ENCODE results near the gene GFI1B.
"Not testable (repeated sequence)": the region's sequence is repeated elsewhere in the genome, so short reads cannot be mapped to it uniquely, and the experiment has no call there.

GFI1B gene

DNA sequence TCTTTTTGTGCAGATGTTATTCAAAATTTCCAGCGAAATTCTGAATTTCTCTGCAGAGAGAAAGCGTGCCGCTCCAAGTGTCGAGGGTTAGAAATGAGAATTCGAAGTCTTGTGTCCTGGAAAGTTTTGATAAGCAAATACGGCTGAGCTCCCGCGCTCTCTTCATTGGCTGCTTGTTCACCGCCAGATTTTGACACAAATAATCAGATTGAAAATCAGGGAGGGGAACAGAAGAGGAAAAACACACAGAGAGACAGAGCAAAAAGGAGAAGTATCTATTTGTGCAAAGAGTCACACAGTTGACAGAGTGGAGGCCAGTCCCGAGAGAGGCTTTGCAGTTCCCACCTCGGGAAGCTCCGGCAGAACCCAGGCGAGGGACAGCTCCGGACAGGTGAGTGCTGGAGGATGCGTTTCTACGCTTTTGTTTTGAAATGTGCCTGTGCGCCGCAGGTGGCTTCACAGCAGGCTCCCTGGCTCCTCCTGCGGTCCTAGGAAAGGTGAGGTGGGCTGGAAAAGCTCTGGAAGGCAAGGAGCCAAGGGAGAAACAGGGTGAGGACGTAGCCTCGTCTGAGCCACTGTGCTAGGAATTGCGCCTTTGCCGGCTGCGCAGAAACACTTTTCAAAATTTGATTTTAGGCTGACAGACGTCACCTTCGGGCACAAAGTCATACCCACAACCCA, at the start of gene GFI1B:
TSS of gene GFI1B (plus strand) at position 244 of the 681 bp plus-strand sequence. CDS start 7,985 bp downstream, outside the sequence.
- no peak for DNase-seq

DNA sequence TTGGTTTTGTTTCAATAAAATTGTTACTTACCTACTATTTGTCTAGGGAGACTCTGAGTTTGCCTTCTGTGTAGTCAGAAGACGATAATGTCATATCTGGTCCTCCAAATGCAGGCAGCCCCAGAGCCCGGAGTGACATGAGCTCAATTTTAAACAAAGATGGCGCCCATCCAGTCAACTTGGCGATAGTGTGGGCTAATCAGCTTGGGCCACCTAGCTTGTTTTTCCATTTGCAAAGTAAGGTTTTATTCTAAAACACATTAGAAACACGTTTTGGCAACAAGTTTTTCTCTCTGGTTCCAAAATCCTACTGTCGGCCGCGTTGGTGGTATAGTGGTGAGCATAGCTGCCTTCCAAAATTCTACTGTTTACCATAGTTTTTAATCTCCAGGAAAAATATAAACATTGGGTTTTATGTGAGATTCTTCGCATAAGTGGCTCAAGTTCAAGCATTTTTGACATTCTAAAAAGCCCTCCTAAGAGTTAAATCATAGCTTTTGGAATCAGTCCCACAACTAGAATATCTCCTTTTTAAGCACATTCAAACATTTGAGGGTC, 47.2 kb upstream of the GFI1B start:
- no peak for DNase-seq

DNA sequence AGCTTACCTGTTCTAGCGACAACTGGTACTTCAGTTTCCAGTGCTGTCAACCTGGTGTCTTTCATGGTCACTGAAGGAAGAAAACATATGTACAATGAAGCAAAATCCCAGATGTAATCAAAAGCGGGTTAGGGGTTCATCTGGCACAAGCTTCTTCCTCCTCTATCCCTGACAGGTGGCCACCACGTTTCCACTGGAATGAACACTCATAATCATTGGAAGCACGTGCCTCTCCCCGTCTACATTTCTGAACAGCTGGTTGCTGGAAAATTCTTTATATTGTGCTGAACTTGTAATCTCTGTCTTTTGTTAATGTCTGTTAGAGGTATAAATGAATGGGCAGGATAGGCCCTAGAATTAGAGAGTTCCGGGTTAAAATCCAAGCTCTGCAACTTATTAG, 43.5 kb upstream of the GFI1B start:
- no peak for DNase-seq

DNA sequence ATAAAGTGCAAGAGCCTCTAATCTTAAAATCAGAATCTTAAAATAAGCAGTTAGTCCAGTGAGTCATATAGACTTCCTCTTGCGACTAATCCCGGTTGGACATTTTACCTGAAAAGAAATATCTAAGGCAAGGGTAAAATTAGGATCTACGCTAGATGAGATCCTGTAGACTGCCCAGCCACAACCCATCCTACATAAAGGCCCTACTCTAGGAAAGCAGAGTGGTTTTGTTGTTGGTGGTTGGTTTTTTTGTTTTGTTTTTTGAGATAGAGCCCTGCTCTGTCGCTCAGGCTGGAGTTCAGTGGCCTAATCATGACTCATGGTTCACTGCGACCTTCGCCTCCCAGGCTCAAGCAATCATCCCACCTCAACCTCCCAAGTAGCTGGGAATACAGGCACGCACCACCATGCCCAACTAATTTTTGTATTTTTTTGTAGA, 41.0 kb upstream of the GFI1B start:
- DNase-seq: no peak

DNA sequence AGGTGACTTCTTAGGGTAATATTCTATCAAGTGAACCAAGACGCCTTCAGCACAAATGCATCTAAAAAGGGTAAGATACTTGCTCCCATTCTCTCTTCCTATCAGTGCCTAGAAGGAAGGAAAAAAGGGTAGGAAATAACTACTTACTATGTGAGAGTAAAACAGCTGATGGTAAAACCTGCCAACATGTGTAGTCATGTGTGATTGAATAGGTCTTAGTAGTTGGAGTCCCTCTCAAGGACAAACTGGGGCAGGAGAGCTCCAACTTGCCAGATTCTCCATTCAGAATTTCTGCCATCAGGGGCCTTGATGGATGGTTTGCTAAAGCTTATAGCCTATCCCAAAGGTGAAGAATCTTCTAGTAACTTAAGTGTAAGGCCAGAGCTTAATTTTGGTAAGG, 39.3 kb upstream of the GFI1B start:
- DNase-seq: no peak

DNA sequence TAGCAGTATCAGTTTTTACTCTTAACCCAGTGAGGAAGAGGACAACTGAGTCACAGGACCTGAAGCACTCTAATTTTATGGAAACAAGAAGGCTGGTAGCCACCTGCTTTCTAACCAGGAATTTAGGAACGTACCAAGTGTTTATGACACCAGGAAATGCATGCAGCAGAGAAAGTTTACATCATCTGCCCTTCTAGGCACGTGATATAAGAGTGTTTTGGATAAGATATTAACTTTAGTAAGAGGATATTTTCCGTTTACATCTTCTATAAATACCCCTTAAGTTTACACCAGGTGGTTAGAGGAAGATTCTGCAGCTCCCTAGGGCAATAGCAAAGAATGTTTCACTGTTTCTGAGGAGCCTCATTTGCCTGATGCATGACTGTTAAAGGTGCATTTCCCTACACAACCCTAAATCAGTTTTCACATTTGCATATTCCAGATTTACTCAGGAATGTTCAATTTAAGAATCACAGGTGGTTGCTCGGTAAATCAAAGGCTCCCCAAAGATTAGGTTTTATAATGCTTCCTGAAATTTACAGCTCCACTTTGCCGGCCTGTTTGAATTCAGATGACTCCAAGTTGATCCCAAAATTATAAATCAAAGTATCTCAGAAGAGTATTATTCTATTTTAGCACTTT, 35.8 kb upstream of the GFI1B start:
- no peak for DNase-seq

DNA sequence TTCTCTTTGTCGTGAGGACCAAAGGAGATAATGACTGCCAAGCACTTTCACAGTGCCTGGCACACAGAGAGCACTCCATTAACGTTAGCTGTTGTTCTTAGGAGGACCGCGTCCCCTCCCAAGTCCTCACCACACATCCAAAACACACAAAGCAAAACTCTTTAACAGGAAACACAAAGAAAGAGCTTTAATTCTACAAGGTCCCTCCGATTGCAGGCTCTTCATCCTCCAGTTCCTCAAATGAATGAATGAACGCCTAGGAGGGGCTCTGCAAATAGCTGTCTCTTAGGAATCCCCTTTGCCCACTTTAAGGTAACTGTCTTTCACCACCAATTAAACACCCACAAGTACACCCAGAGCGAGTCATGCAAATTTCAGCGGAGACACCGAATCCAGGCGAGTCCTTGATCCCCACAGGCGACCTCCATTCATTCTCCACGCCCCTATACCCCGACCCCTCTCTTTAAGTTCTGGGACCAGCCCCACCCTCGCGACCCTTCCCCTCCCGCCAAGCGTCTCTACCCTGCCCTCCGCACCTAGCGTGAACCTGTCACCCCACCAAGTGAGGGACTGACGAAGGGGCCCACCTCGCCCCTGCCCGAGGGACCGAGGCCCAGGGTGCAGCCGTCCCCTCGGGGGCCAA, 34.7 kb upstream of the GFI1B start:
- DNase-seq: no peak

DNA sequence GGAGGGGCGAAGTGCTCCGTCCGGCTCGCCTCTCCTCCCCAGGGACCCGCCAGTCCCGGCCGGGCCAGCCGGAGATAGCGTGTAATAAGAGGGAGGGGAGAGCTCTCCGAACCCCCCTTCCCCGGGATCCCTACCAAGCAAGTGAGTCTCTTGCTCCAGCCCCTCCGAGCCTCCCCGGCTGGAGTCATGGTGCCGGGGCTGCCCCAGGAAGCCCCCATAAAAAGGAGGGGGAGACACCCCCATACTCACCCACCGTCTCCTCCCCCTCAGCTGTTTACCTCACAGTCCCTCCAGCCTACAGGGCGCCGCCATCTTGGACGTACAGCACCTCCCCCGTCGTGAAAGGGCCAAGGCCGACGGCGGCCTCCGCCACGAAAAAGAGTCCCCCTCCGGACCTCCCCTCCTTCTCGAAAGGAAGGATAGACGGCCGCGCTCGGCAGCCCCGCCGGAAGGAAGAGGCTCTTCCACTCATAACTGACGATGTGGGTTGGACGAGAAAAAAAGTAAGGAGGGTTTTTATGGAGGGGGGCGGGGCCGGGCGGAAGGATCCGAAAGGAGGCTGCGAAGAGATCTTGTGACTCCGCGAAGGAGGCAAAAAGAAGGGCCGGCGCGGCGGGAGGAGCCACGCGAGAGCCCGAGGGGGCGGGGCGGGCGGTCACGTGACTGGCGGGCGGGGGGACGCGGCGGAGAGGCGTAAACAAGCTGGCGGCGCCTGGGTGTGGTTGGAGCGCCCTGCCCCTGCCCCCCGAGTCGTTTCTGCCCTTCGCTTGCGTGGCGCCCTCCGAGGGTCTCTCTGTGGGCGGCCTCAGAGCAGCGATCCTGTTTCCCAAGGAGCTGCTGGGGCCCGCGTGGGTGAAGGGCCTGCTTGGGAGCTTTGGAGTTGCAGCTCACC, 34.0 kb upstream of the GFI1B start, which contains the start of gene TSC1:
TSS of gene TSC1 (minus strand) at position 323 of the 892 bp plus-strand sequence. CDS start 15,744 bp downstream, outside the sequence.
- peak; percentile 97 for DNase-seq

DNA sequence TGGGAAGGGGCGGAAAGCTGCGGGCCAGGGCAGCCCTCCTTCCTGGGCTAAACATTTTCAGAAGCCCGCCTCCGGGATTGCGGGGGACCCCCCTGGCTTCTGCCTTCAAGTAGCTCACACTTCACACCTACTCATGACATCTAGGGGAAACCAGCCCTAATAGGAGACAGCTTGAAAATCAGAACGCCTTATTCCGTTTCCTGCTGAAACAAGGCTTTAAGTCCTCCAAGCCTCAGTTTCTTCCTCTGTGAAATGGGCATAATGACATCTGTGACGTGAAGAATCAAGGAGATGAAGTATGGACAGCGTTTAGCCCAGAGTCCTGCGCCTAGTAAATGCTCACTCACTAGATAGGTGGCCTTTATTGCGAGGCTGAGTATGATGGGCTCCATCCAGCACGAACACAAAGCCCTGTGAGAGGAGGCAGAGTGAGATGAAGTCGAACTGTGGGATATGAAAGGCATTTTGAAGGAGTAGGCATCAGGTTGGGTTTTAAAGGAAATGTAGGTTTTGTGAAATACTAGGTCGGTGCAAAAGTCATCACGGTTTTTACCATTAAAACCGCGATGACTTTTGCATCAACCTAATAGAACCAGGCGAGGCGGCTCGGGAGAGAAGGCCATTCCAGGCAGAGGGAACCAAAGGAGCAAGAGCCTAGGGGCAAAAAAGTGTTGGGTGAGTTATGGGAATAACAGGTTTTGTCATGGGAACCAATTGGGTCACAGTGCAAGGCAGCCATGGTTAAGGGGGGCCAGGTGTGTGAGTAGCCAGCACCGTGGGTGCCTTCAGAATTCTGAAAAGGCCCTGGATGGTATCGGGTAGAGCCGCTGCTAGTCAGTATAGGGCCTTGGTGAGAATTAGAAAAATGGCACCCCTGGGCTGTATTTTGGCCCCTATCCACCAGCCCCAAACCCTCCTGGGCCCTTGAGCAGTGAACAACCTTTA, 33.0 kb upstream of the GFI1B start:
- no peak for DNase-seq

DNA sequence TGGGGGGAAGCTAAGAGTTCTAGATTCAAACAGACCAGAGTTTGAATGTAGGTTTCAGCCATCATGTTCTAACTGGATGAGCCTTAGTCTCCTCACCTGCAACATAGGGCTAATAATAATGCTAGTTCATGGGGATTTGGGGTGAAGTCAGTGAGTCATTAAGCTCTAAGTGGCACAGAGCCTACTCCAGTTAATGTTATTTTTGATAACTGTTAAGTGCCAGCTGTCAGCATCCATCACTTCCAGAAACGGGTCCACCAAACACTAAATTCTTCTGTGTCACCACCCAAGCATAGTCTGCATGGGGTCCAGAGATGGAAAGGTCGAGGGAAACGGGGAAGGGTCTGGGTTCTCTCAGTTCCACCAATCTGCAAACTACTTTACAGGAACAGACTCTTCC, 32.3 kb upstream of the GFI1B start:
- no peak for DNase-seq

DNA sequence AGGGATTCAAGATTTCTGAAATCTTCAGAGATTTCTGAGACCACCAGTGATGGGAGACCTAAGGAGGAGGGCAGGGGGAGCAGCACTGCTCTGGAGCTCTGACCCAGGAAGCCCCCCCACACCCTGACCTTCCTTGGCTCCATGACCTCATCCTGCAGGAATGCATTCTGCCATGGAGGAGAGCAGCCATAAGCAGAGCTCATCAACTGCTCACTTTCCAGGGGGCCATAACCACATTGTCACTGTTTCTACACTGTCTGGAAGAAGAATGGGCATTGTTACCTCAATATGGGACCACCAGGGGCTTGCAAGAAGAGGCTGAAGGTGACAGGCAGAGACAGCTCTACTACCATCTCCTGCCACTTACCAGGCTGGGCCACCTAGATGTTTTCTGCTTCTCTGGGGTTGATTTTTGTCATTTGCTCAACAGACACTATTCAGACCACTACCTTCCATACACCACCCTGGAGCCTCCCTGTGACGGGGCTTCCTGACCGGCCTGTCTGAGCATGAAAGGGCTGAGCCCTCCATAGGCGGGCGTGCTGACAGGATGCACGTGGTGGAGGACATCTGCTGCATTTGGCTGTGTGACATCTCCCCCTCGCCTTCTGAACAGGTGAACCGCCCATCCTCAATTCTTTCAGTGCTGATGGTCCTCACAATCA, 31.7 kb upstream of the GFI1B start:
- no peak for DNase-seq

DNA sequence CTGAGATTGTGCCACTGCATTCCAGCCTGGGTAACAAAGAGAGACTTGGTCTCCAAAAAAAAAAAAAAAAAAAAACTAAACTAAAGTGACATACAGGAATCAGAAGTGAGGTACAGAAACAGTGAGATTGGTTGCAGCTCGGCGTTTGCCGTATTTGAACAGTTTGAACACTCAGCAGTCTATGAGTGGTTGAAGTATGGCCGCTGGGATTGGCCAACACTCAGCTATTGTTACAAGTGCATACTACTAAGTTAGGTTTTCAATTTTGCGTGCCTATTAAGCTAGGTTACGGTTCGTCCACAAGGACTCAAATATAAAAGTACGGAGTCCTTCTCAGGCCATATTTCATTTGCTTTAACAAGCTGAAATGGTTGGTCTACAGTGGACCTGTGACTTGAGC, 30.7 kb upstream of the GFI1B start:
- DNase-seq: no peak

DNA sequence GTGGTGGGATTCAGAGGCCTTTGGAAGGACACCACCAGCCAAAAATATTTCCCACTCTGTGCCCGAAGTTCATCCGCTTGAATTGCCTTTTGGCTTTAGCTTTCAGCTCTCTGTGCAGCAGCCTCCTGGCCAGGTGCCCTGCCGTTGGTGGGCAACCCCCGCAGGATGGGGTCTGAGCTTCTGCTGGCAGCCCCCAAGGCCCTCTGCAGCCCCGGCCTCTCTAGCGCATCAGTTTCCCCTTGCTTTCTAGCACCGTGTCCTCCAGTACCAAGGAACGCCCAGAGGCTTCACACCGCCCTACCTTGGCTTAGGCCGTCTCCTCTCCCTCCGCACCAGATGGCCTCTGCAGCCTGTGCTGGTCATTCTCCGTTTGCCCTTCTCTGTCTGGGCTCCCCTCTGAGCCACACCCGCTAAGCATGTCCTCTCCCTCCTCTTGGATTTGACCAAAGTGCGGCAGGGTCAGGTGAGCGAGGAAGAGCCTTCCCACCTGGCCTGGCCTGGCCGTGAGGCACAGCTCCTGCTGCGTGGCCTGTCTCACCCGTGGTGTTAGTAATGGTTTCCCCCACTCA, 29.9 kb upstream of the GFI1B start:
- DNase-seq: no peak

DNA sequence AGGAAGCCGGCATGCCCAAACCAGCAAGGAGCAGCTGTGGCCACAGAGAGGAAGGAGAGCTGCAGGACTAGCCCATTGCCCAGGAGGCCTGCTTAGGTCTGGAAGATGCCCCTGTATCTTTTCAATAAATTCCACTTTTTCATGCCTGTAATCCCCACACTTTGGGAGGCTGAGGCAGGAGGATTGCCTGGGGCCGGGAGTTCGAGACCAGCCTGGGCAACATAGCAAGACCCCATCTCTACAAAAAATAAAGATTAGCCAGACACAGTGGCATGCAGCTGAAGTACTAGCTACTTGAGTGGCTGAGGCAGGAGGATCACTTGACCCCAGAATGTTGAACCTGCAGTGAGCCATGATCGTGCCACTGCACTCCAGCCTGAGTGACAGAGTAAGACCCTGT, 28.8 kb upstream of the GFI1B start:
- no peak for DNase-seq

DNA sequence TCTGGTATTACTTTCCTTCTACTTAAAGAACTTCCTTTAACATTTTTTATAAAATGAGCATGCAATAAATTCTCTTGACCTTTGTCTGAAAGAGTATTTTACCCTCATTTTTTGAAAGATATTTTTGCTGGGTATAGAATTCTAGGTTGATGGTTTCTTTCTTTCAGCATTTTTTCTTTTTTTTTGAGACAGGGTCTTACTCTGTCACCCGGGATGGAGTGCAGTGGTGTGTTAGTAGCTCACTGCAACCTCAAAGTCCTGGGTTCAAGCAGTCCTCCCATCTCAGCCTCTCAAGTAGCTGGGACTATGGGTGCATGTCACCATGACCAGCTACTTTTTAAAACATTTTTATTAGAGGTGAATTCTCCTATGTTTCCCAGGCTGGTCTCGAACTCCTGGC, 23.4 kb upstream of the GFI1B start:
- DNase-seq: no peak

DNA sequence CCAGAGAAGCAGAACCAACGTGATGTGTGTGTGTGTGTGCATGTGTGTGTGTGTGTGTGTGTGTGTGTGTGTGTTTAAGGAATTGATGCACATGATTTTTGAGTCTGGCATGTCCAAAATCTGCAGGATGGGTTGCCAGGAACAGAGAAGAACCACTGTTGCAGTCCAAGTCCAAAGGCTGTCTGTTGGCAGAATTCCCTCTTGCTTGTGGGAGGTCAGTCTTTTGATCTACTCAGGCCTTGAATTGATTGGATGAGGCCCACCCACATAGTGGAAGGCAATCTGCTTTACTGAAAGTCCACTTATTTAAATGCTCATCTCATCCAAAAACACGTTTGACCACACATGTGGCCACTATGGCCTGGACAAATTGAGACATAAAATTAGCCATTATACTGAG, 22.7 kb upstream of the GFI1B start:
- no peak for DNase-seq

DNA sequence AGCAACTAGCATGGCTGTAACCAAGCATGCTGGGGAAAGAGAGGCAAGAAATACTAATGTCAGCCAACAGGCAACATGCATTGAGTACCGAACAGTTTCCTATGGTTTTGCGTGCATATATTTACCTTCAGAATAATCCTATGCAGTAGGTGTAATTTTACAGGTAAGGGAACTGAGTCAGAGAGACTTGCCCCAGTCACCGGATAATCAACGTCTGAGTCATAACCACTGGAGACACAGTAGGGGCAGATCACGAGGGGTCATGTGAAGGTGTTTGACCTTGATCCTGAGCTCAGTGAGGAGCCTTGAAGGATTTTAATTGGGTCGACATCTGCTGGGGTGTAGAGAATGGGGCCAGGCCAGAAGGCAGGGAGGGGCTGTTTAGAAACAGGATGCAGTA, 20.7 kb upstream of the GFI1B start:
- DNase-seq: no peak

DNA sequence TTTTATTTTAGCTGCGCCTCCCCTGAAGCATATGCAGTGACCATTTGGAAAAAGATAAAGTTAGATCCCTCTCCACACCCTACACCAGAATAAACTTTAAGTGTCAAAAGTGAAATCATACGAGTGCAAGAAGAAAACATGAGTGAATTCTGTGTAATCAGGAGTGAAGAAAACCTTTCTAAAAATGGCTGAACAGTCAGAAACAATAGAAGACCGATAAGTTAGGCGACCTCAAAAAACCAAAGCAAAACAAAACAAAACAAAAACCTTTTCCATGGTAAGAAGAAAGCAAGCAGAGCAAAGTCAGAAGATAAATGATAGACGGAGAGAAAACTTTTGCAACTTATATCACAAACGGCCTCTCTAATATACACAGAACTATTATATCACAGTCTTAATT, 17.5 kb upstream of the GFI1B start:
- no peak for DNase-seq

DNA sequence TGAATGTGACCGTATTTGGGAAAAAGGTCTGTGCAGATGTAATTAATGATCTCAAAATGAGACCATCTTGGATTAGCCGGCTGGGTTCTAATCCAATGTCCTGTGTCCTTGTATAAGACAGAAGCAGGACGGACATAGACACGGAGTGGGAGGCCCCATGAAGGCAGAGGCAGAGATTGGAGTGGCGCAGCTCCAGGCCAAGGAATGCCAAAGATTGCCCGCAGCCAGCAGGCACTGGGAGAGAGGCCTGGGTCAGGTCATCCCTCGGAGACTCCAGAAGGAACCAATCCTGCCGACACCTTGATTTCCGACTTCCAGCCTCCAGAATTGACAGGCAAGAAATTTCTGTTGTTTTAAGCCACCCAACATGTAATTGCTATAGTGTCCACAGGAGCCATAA, 13.0 kb upstream of the GFI1B start:
- DNase-seq: no peak

DNA sequence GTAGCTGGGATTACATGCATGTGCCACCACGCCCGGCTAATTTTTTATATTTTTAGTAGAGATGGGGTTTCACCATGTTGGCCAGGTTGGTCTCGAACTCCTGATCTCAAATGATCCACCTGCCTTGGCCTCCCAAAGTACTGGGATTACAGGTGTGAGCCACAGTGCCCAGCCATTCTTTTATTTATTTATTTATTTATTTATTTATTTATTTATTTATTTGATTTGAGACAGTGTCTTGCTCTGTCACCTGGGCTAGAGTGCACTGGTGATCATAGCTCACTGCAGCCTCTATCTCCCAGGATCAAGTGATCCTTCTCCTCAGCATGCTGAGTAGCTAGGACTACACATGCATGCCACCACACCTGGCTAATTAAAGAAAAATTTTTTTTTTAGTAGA, 10.6 kb upstream of the GFI1B start:
- DNase-seq: not testable (repeated sequence)

DNA sequence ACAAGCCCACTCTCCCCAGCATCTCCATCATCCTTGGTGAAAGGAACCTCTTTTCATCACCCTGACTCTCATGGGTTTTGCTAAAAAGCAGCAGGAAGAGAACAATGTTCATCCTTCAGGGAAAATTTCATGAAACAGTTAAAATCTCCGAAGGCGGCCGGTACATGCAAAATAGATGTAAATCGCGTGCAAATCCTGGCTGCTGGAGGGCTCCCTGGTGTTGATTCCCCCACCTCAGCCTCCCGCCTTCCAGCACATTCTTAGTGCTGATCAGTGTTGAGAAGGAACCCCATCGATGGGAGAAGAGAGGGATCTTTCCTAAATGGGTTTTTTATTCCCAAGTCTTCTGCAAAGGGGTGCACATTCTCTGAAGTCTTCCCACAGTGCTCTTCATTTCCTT, 8.7 kb upstream of the GFI1B start:
- no peak for DNase-seq
